HEK293T (cell line): Measurements from ENCODE around the gene TMEM43.

Source experiments
- CTCF ChIA-PET: fragments of 350-600 bp; formaldehyde crosslinking; extraction: SDS; loops from one replicate; lab custom pipeline; 2021; ENCODE audit warnings: antibody characterized with exemption, inconsistent platforms; lab: Yijun Ruan, JAX
- POLR2A ChIA-PET: fragments of 350-600 bp; formaldehyde crosslinking; extraction: SDS; loops from one replicate; lab custom pipeline; 2020; ENCODE audit warnings: antibody characterized with exemption, inconsistent platforms; lab: Yijun Ruan, JAX
- DNase-seq: peaks from one replicate; pipeline ENCODE4 v3.0.0; 2012; ENCODE audit warnings: mixed read lengths; ENCODE audit errors: extremely low spot score
- ARNT ChIP-seq: fragments of 450-650 bp; IDR thresholded peaks from 2 replicates; pipeline ENCODE4 v1.6.1; 2017; ENCODE audit warnings: mild to moderate bottlenecking
- BHLHE40 ChIP-seq: fragments of 450-650 bp; IDR thresholded peaks from 2 replicates; pipeline ENCODE4 v1.6.1; 2016; ENCODE audit warnings: mild to moderate bottlenecking, moderate library complexity, borderline replicate concordance
- CTBP1 ChIP-seq: fragments of 450-650 bp; IDR thresholded peaks from 2 replicates; pipeline ENCODE4 v1.6.1; 2016; ENCODE audit warnings: borderline replicate concordance
- ELF4 ChIP-seq: fragments of 450-650 bp; IDR thresholded peaks from 2 replicates; pipeline ENCODE4 v1.6.1; 2017; ENCODE audit warnings: antibody characterized with exemption
- FOXA1 ChIP-seq: fragments of 450-650 bp; IDR thresholded peaks from 2 replicates; pipeline ENCODE4 v1.6.1; 2016; ENCODE audit warnings: mild to moderate bottlenecking
- FOXK2 ChIP-seq: fragments of 450-650 bp; IDR thresholded peaks from 2 replicates; pipeline ENCODE4 v1.6.1; 2016; ENCODE audit warnings: mild to moderate bottlenecking
- FOXM1 ChIP-seq: fragments of 450-650 bp; IDR thresholded peaks from 2 replicates; pipeline ENCODE4 v1.6.1; 2017; ENCODE audit warnings: mild to moderate bottlenecking, borderline replicate concordance
- HDGF ChIP-seq: fragments of 450-650 bp; IDR thresholded peaks from 2 replicates; pipeline ENCODE4 v1.6.1; 2017; ENCODE audit warnings: antibody characterized with exemption, borderline replicate concordance
- L3MBTL2 ChIP-seq: fragments of 450-650 bp; conservative IDR thresholded peaks from 2 replicates; pipeline ENCODE4 v1.6.1; 2016; ENCODE audit warnings: mild to moderate bottlenecking
- LEF1 ChIP-seq: fragments of 450-650 bp; IDR thresholded peaks from 2 replicates; pipeline ENCODE4 v1.6.1; 2017; ENCODE audit warnings: mild to moderate bottlenecking, borderline replicate concordance
- NFRKB ChIP-seq: fragments of 450-650 bp; IDR thresholded peaks from 2 replicates; pipeline ENCODE4 v1.6.1; 2016; ENCODE audit warnings: mild to moderate bottlenecking, moderate library complexity
- PKNOX1 ChIP-seq: fragments of 450-650 bp; IDR thresholded peaks from 2 replicates; pipeline ENCODE4 v1.6.1; 2016
- SP1 ChIP-seq: fragments of 450-650 bp; IDR thresholded peaks from 2 replicates; pipeline ENCODE4 v1.6.1; 2017
- SUZ12 ChIP-seq: fragments of 450-650 bp; IDR thresholded peaks from 2 replicates; pipeline ENCODE4 v1.6.1; 2016; ENCODE audit warnings: mild to moderate bottlenecking
- TARDBP ChIP-seq: fragments of 450-650 bp; IDR thresholded peaks from 2 replicates; pipeline ENCODE4 v1.6.1; 2016
- ZNF384 ChIP-seq: fragments of 450-650 bp; IDR thresholded peaks from 2 replicates; pipeline ENCODE4 v1.6.1; 2016

The TMEM43 gene

GRCh38 chr3:14126017-14126886 lies 1.4 kb downstream of the TMEM43 start:
- no peak for DNase-seq
- ChIA-PET POLR2A (interaction anchor here (0.8 to 2.1 kb wide), 10 partner anchors 8 to 471 kb away, joined by 3 to 20 read pairs (median 4); partner anchors contain the start of genes LSM3 and XPC), CTCF (interaction anchor here (0.7 to 1.5 kb wide), 4 partner anchors 39 to 245 kb away, joined by 3 to 11 read pairs (median 4); no protein-coding TSS in a partner anchor)
- no peak for TF ChIP-seq FOXM1
- no peak for TF ChIP-seq CTBP1
- no peak for TF ChIP-seq NFRKB
- no peak for TF ChIP-seq BHLHE40
- no peak for TF ChIP-seq FOXK2
- TF ChIP-seq L3MBTL2 = no peak
- no peak for TF ChIP-seq FOXA1
- TF ChIP-seq ELF4 = no peak
- no peak for TF ChIP-seq SP1
- no peak for TF ChIP-seq PKNOX1
- no peak for TF ChIP-seq ZNF384
- TF ChIP-seq HDGF = no peak
- TF ChIP-seq LEF1 = no peak
- TF ChIP-seq SUZ12 = no peak
- no peak for TF ChIP-seq ARNT
- TF ChIP-seq TARDBP = no peak

- no peak for TF ChIP-seq L3MBTL2
- TF ChIP-seq FOXM1 = no peak
- TF ChIP-seq ZNF384 = no peak
- no peak for TF ChIP-seq CTBP1
- no peak for TF ChIP-seq SP1
- no peak for TF ChIP-seq TARDBP
- no peak for TF ChIP-seq NFRKB
- TF ChIP-seq ARNT = no peak
- no peak for TF ChIP-seq PKNOX1
- no peak for TF ChIP-seq FOXK2
- no peak for TF ChIP-seq FOXA1
- TF ChIP-seq LEF1 = no peak
- TF ChIP-seq SUZ12 = no peak
- TF ChIP-seq HDGF = no peak
- POLR2A ChIA-PET = no interaction called here
- CTCF ChIA-PET = no interaction called here
- DNase-seq = no peak
Measured at GRCh38 chr3:14126887-14127505, 2.1 kb downstream of the TMEM43 start.

GRCh38 chr3:14127516-14128161 lies 2.8 kb downstream of the TMEM43 start:
- TF ChIP-seq ZNF384 (no peak), FOXM1 (no peak), LEF1 (no peak), ELF4 (no peak), SUZ12 (no peak), CTBP1 (no peak), NFRKB (no peak), FOXK2 (no peak), BHLHE40 (no peak), PKNOX1 (no peak), SP1 (no peak), FOXA1 (no peak), TARDBP (no peak)
- ChIA-PET CTCF (no interaction called here), POLR2A (interaction anchor here (1.0 kb wide), 1 partner anchor 51 kb away, joined by 5 read pairs; the partner anchor contains the start of genes LSM3 and XPC)
- DNase-seq = no peak

GRCh38 chr3:14128724-14129123 lies 3.9 kb downstream of the TMEM43 start:
- no peak for TF ChIP-seq PKNOX1
- DNase-seq = no peak
- POLR2A ChIA-PET = no interaction called here
- CTCF ChIA-PET = no interaction called here

- DNase-seq = no peak
- no peak for TF ChIP-seq NFRKB
- no peak for TF ChIP-seq L3MBTL2
- TF ChIP-seq ARNT = no peak
- no peak for TF ChIP-seq ZNF384
- TF ChIP-seq FOXM1 = no peak
- TF ChIP-seq BHLHE40 = no peak
- TF ChIP-seq HDGF = no peak
- TF ChIP-seq FOXK2 = no peak
- TF ChIP-seq CTBP1 = no peak
- no peak for TF ChIP-seq SUZ12
- CTCF ChIA-PET = no interaction called here
- POLR2A ChIA-PET = no interaction called here
Measured at GRCh38 chr3:14129296-14129695, 4.4 kb downstream of the TMEM43 start.
